ENCODE results near the gene TRPM4. TPM values are rescaled to one million over a fixed set of nuclear protein-coding genes. Genes with fewer than 3 reads are reported as not detected.

The TRPM4 gene
- total RNA-seq, 2 experiments from 2014 or later = 0.40 to 0.54 TPM

- intact Hi-C loops (cut with micrococcal nuclease) = no loop called here
- CTCF ChIA-PET = interaction anchor here (1.1 kb wide), 1 partner anchor 86 kb away, joined by 3 read pairs; no protein-coding TSS in a partner anchor
- DNase-seq = no peak
- H3K9me3 Mint-ChIP-seq = no peaks in the 10 kb centered on the region
- ATAC-seq = no peak
- TF ChIP-seq CTCF (IDR thresholded peaks at IDR 0.05) = no peak
- H3K4me3 Mint-ChIP-seq = no peak overlapping the region
- no peaks in the 10 kb centered on the region for H3K4me1 Mint-ChIP-seq (ENCODE audit: low read depth)
- H3K27ac Mint-ChIP-seq = no peak overlapping the region
- peaks cover 7% of the 10 kb centered on the region for H3K27me3 Mint-ChIP-seq
- POLR2A ChIA-PET = no interaction called here
- no peaks in the 10 kb centered on the region for H3K36me3 Mint-ChIP-seq (ENCODE audit: low read depth)
Observed at GRCh38 chr19:49241769-49242168, 84.2 kb downstream of the TRPM4 start.

GRCh38 chr19:49243129-49243528, 85.5 kb downstream of the TRPM4 start:
- ATAC-seq (no peak), DNase-seq (no peak)
- Mint-ChIP-seq H3K27ac (no peak overlapping the region), H3K9me3 (no peaks in the 10 kb centered on the region), H3K4me1 (ENCODE audit: low read depth) (no peaks in the 10 kb centered on the region), H3K4me3 (no peak overlapping the region), H3K27me3 (peaks cover 5% of the 10 kb centered on the region), H3K36me3 (ENCODE audit: low read depth) (no peaks in the 10 kb centered on the region)
- ChIA-PET POLR2A (no interaction called here), CTCF (interaction anchor here (0.8 to 1.1 kb wide), 2 partner anchors 16 to 58 kb away, joined by 3 to 6 read pairs; no protein-coding TSS in a partner anchor)
- intact Hi-C loops (cut with micrococcal nuclease) = no loop called here
- no peak for TF ChIP-seq CTCF (IDR thresholded peaks at IDR 0.05)

GRCh38 chr19:49243726-49244125, 86.1 kb downstream of the TRPM4 start:
- Mint-ChIP-seq H3K9me3 (no peaks in the 10 kb centered on the region), H3K4me3 (no peak overlapping the region), H3K27me3 (peaks cover 5% of the 10 kb centered on the region), H3K36me3 (ENCODE audit: low read depth) (no peaks in the 10 kb centered on the region), H3K4me1 (ENCODE audit: low read depth) (no peaks in the 10 kb centered on the region), H3K27ac (no peak overlapping the region)
- no peak for ATAC-seq
- CTCF ChIA-PET = interaction anchor here (0.8 to 1.1 kb wide), 2 partner anchors 17 to 57 kb away, joined by 3 to 6 read pairs; no protein-coding TSS in a partner anchor
- no peak for TF ChIP-seq CTCF (IDR thresholded peaks at IDR 0.05)
- no peak for DNase-seq
- POLR2A ChIA-PET = no interaction called here
- intact Hi-C loops (cut with micrococcal nuclease) = no loop called here

GRCh38 chr19:49244256-49244655, 86.7 kb downstream of the TRPM4 start:
- intact Hi-C loops (cut with micrococcal nuclease) = no loop called here
- ChIA-PET CTCF (interaction anchor here (0.8 to 1.0 kb wide), 2 partner anchors 18 to 57 kb away, joined by 3 read pairs; no protein-coding TSS in a partner anchor), POLR2A (no interaction called here)
- no peak for TF ChIP-seq CTCF (IDR thresholded peaks at IDR 0.05)
- H3K9me3 Mint-ChIP-seq = no peaks in the 10 kb centered on the region
- no peak for DNase-seq
- no peaks in the 10 kb centered on the region for H3K4me1 Mint-ChIP-seq (ENCODE audit: low read depth)
- H3K27ac Mint-ChIP-seq = no peak overlapping the region
- H3K27me3 Mint-ChIP-seq = peaks cover 5% of the 10 kb centered on the region
- no peak overlapping the region for H3K4me3 Mint-ChIP-seq
- H3K36me3 Mint-ChIP-seq (ENCODE audit: low read depth) = no peaks in the 10 kb centered on the region
- no peak for ATAC-seq

- peaks cover 6% of the 10 kb centered on the region for H3K27me3 Mint-ChIP-seq
- DNase-seq (no peak), ATAC-seq (no peak)
- no peak for TF ChIP-seq CTCF (IDR thresholded peaks at IDR 0.05)
- H3K4me1 Mint-ChIP-seq (ENCODE audit: low read depth) = no peaks in the 10 kb centered on the region
- peaks cover 1% of the 10 kb centered on the region for H3K9me3 Mint-ChIP-seq
- H3K4me3 Mint-ChIP-seq = no peak overlapping the region
- CTCF ChIA-PET = interaction anchor here (1.0 to 1.3 kb wide), 3 partner anchors 21 to 54 kb away, joined by 3 to 5 read pairs (median 4); no protein-coding TSS in a partner anchor
- no peak overlapping the region for H3K27ac Mint-ChIP-seq
- intact Hi-C loops (cut with micrococcal nuclease) = no loop called here
- H3K36me3 Mint-ChIP-seq (ENCODE audit: low read depth) = no peaks in the 10 kb centered on the region
- POLR2A ChIA-PET = no interaction called here
Observed at GRCh38 chr19:49247676-49248075, 90.1 kb downstream of the TRPM4 start.
